ENCODE measurements around the gene GRAP.

The GRAP gene

DNA sequence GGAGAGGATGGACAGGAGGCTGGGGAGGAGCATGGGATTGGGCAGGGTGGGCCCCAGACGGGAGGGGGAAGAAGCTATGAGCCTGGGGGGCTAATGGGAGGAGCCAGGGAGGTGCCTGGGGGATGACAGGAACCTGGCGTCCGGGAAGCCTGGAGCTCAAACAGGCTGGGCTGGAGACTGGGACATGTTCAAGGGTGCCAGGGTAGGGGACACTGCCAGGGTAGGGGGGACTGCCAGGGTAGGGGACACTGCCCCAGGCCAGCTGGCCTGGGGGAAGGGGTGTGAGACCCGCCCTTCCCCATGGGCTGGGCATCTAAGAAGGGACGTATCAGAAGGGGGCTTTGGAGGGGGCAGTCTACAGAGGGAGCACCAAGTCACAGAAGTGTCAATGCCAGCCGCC, 35.2 kb downstream of the GRAP start:
- TF ChIP-seq, protein P1, sequence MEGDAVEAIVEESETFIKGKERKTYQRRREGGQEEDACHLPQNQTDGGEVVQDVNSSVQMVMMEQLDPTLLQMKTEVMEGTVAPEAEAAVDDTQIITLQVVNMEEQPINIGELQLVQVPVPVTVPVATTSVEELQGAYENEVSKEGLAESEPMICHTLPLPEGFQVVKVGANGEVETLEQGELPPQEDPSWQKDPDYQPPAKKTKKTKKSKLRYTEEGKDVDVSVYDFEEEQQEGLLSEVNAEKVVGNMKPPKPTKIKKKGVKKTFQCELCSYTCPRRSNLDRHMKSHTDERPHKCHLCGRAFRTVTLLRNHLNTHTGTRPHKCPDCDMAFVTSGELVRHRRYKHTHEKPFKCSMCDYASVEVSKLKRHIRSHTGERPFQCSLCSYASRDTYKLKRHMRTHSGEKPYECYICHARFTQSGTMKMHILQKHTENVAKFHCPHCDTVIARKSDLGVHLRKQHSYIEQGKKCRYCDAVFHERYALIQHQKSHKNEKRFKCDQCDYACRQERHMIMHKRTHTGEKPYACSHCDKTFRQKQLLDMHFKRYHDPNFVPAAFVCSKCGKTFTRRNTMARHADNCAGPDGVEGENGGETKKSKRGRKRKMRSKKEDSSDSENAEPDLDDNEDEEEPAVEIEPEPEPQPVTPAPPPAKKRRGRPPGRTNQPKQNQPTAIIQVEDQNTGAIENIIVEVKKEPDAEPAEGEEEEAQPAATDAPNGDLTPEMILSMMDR (IDR thresholded peaks at IDR 0.05; ENCODE audit: control insufficient read depth, insufficient read depth, low read depth, low read length, missing control alignments): no peak

DNA sequence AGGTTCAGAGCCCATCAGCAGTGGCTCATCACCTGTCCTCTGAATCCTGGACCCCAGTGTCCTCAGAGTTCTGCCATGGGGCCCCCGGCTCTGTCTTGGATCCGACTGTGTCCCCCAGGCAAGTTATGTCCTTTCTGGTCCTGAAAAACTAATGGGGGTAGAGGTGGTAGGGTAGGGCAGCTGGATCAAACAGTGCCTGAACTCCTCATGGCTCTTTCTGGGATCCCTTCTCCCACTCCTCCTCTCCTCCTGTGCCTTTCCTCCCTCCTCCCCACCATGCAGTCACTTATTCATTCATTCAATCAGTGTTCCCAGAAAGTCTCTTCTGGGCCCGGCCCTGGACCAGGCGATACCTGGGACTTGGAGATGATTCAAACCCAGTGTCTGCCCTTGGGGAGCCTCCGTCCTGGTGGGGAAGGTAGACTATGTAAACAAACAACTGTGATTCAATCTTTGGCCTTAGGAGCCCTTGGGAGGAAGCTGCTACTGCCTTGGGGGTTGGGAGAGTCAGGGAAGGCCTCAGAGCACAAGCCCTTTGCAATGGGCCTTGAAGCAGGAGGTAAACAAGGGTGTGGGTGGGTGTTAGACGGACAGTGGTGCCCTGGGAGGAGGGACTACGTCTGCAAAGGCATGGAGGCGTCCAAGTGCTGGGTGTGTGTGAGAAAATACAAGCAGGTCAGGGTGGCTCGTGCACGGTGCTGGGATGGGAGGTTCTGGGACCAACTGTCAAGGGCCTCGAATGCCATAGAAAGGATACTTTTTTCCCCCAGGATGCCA, 35.8 kb downstream of the GRAP start:
- TF ChIP-seq, protein P1 (IDR thresholded peaks at IDR 0.05; ENCODE audit: control insufficient read depth, insufficient read depth, low read depth, low read length, missing control alignments): no peak
- DNase-seq (ENCODE audit: low read depth): no peak
- no peak overlapping the region for H3K4me3 ChIP-seq (ENCODE audit: control insufficient read depth, low read depth, low read length)

More for the DNA sequence above, 35.2 kb downstream of the GRAP start:
- no peak for DNase-seq (ENCODE audit: low read depth)
- no peak overlapping the region for H3K4me3 ChIP-seq (ENCODE audit: control insufficient read depth, low read depth, low read length)

DNA sequence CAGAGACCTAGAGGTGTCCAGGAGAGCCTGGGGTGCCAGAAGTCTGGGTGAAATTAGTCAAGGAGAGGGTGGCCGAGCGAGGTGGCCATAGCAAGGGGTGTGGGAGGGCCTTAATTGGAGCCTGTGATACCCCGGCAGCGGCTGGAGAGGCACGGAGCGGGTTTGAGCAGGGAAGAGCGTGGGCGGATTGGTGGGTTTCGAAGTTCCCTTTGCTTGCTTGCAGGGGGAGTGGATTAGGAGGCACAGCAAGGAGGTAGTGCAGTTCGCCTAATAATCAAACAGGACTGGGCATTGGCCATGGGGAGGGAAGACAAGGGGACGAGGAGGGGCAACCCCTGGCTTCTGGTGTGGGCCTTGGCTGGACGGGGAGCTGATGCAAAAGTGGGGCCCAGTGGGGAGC, 36.8 kb downstream of the GRAP start:
- no peak overlapping the region for H3K4me3 ChIP-seq (ENCODE audit: control insufficient read depth, low read depth, low read length)

DNA sequence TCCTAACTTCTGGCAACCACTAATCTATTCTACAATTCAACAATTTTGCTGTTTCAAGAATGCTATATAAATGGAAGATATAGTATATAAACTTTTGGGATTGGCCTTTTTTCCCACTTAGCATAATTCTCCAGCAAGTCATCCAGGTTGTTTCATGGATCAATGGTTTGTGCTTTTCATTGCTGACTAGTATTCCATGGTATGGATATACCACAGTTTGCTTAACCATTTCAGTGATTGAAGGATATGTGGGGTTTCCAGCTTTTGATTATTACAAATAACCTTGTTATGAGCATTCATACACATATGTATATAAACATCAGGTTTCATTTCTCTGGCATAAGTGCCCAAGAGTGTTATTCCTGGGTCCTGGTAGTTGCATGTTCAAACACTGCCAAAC, 40.1 kb downstream of the GRAP start:
- TF ChIP-seq, protein P1 (IDR thresholded peaks at IDR 0.05; ENCODE audit: control insufficient read depth, insufficient read depth, low read depth, low read length, missing control alignments): no peak
- no peak overlapping the region for H3K4me3 ChIP-seq (ENCODE audit: control insufficient read depth, low read depth, low read length)
- DNase-seq (ENCODE audit: low read depth): no peak

More for the DNA sequence above, 36.8 kb downstream of the GRAP start:
- DNase-seq (ENCODE audit: low read depth): no peak
- TF ChIP-seq, protein P1 (IDR thresholded peaks at IDR 0.05; ENCODE audit: control insufficient read depth, insufficient read depth, low read depth, low read length, missing control alignments): no peak

DNA sequence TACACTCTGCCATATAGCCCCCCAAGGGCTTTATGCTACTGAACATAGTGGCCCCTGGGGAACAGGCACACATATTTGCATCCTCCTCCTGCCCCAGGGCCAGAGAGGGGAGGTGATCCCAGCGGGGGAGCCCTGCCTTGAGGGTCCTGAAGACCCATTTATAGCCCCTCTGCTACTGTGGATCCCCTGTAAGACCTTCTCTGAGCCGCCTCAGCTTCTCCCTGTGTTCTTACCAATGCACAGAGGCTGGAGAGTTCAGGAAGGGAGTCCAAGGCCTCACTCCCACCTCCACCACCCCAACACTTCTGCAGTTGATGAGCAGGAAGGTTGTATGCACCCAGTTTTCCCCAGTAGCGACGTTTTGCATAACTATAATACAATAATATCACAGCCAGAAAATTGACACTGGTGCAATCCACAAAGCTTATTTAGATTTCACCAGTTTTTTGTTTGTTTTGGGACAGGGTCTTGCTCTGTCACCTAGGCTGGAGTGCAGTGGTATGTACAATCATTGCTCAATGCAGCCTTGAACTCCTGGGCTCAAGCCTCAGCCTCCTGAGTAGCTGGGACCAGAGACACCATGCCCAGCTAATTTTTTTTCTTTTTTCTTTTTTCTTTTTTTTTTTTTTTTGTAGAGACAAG, 40.8 kb downstream of the GRAP start:
- DNase-seq (ENCODE audit: low read depth): no peak
- TF ChIP-seq, protein P1 (IDR thresholded peaks at IDR 0.05; ENCODE audit: control insufficient read depth, insufficient read depth, low read depth, low read length, missing control alignments): no peak

DNA sequence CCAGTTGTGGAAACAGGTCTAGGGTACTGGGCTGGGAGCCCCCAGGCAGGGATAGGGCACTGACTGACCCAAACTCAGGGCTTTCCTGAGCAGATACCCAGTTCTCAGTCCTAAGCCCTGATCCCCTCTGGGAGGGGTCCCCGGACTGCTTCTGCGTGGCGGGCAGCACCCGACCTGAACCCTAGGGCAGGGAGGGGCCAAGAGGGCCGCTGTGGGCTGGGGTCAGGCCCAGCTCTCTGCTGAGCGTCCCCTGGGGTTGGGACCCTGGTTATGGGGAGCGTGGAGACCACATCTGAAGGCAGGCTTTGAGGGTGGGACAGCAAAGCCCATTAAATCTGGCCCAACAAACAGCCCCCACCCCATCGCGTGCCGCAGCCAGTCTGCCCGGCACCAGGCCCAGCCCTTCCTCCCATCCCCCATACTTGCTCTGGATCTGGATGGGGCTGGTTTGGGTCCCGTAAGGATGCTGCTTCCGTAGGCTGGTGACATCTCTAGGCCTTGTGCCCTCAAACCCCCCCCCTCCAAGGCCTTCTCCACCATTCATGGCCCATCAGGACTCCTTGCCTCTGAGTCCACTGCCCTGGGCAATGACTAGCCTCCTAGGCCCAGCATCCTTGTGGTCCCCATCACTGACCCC, 41.5 kb downstream of the GRAP start:
- TF ChIP-seq, protein P1 (IDR thresholded peaks at IDR 0.05; ENCODE audit: control insufficient read depth, insufficient read depth, low read depth, low read length, missing control alignments): no peak
- DNase-seq (ENCODE audit: low read depth): no peak
- peak overlapping the region; percentile 70 for H3K4me3 ChIP-seq (ENCODE audit: control insufficient read depth, low read depth, low read length)

More for the DNA sequence above, 40.8 kb downstream of the GRAP start:
- H3K4me3 ChIP-seq (ENCODE audit: control insufficient read depth, low read depth, low read length): no peak overlapping the region
